Tibial nerve (tissue), 4 donors: ENCODE measurements around the gene LAMB3. TPM values are rescaled to one million over a fixed set of nuclear protein-coding genes. Genes with fewer than 3 reads are reported as not detected.

Experiments used
- DNase-seq, 2 donors: peaks; one replicate each; pipeline ENCODE4 v3.0.0-alpha.2; 2019; ENCODE audit warnings: low spot score in 2 of 2
- H3K27ac ChIP-seq, 4 donors: fragments of 200-600 bp; sonication (generic) in 3 of 4; one replicate each; pipeline ENCODE4 v1.5.1; 2017 to 2019; ENCODE audit warnings: mild to moderate bottlenecking in 1 of 4
- H3K27me3 ChIP-seq, 2 donors: fragments of 200-600 bp; sonication (generic) in 1 of 2; one replicate each; pipeline versions ENCODE4 v1.5.1 to v1.6.0; 2017 to 2019
- H3K36me3 ChIP-seq, 3 donors: fragments of 200-600 bp; sonication (generic); one replicate each; pipeline ENCODE4 v1.5.1; 2018 to 2019
- H3K4me1 ChIP-seq, 4 donors: fragments of 200-600 bp; sonication (generic) in 3 of 4; one replicate each; pipeline ENCODE4 v1.5.1; 2017 to 2019
- H3K4me3 ChIP-seq, 4 donors: fragments of 200-600 bp; sonication (generic) in 3 of 4; one replicate each; pipeline ENCODE4 v1.5.1; 2017 to 2019; ENCODE audit warnings: mild to moderate bottlenecking in 1 of 4, moderate library complexity in 1 of 4
- H3K9me3 ChIP-seq, 4 donors: fragments of 200-600 bp; sonication (generic) in 3 of 4; one replicate each; pipeline ENCODE4 v1.5.1; 2017 to 2019
- EP300 ChIP-seq, 2 donors: sonication (generic); formaldehyde crosslinking; IDR thresholded peaks; one replicate each; pipeline ENCODE4 v1.6.1; 2017; ENCODE audit warnings: antibody characterized with exemption in 2 of 2, mild to moderate bottlenecking in 1 of 2
- POLR2A ChIP-seq, 2 donors: fragments of 450-650 bp; IDR thresholded peaks; one replicate each; pipeline ENCODE4 v1.6.1; 2017; ENCODE audit warnings: antibody characterized with exemption in 2 of 2, mild to moderate bottlenecking in 2 of 2, moderate library complexity in 2 of 2
- WGBS, 2 donors: methylation state at CpG; one replicate each; pipeline ENCODE4 v1.1.5; 2018; 5-methylcytosine and 5-hydroxymethylcytosine counted together
- total RNA-seq, 4 donors: library from RNA; depleted of rRNA; stranded (reverse); fragments of >200 nt; gene quantifications; one replicate each; pipeline ENCODE4 v1.1.0, GENCODE V29; 2016
- TF ChIP-seq, protein P1 (sequence below), 5 experiments: fragments of 200-600 bp in 3 of 5; fragments of 450-650 bp in 2 of 5; sonication (generic) in 3 of 5; IDR thresholded peaks; one replicate each; pipeline ENCODE4 v1.5.1; 2016 to 2019; ENCODE audit warnings: antibody characterized with exemption in 5 of 5, mild to moderate bottlenecking in 3 of 5, moderate library complexity in 2 of 5

The LAMB3 gene
- total RNA-seq, 4 donors from 2014 or later: 2.5 to 22.8 (median 4.2) TPM

DNA sequence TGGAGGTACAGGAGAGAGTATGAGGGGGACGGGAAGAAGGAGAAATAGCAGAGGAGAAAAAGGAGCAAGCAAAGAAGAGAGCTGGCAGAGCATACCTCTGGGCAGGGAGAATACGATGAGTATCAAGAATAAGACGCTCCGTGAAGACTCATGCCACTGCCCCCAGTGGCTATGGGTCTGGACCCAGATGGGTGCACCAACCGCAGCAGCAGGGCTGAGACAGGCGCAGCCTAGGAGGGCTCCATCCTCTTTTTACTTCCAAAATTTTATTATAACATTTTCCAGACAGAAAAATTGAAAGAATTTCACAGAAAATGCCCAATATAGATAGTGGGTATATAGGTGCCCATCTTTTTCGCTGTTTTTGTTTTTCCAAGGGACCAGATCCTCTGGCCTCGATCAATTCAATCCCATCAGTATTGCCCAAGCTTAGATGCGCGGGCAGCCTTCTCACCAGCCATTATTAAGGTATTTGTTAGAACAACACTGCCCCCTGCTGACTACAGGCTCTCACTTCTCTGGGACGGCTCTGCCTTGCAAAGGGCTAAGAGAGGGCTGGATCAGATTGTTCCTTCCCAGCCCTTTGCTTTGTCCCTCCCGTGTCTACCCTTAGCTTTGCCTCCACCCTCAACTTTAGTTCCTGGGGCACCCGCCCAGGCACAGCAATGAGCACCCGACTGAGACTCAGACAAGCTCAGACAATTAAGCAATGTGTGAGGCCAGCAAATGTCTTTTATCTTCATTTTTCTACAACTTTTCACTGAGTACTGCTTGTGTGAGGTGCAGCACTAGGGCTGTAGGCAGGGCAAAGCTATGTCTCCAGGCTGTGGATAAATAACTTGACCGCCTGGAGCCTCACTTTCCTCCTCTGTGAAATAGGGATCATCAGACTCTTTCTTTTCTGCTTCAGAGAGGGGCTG is 86.2 kb downstream of the LAMB3 start:
- H3K27me3 ChIP-seq: peaks cover 0 to 16% of the 10 kb centered on the region in 2 donors
- no peaks in the 10 kb centered on the region for H3K9me3 ChIP-seq
- H3K36me3 ChIP-seq: no peaks in the 10 kb centered on the region
- TF ChIP-seq EP300 (IDR thresholded peaks at IDR 0.05) (no peak), POLR2A (IDR thresholded peaks at IDR 0.05) (no peak)
- TF ChIP-seq, protein P1, sequence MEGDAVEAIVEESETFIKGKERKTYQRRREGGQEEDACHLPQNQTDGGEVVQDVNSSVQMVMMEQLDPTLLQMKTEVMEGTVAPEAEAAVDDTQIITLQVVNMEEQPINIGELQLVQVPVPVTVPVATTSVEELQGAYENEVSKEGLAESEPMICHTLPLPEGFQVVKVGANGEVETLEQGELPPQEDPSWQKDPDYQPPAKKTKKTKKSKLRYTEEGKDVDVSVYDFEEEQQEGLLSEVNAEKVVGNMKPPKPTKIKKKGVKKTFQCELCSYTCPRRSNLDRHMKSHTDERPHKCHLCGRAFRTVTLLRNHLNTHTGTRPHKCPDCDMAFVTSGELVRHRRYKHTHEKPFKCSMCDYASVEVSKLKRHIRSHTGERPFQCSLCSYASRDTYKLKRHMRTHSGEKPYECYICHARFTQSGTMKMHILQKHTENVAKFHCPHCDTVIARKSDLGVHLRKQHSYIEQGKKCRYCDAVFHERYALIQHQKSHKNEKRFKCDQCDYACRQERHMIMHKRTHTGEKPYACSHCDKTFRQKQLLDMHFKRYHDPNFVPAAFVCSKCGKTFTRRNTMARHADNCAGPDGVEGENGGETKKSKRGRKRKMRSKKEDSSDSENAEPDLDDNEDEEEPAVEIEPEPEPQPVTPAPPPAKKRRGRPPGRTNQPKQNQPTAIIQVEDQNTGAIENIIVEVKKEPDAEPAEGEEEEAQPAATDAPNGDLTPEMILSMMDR (IDR thresholded peaks at IDR 0.05): peak; percentile 46 to 61 (median 57)
- peak; percentile 71 to 92 for DNase-seq
- no peak overlapping the region for H3K27ac ChIP-seq
- peaks cover 0 to 4% (median 0%) of the 10 kb centered on the region in 4 donors for H3K4me1 ChIP-seq
- H3K4me3 ChIP-seq: no peak overlapping the region
- WGBS, 2 donors: 40 to 43% methylated on average over 15 of the region's 15 CpGs

Other genes with a start within 250 kb of the LAMB3 start
- 1 to 10 TPM in 1 of 4 donors, under 1 TPM in 1, not detected in 2; 0.21 to 4.9 TPM for gene CAMK1G, start 68.7 kb downstream of the LAMB3 start, total RNA-seq
- gene G0S2, start 23.0 kb upstream of the LAMB3 start, total RNA-seq: 1,000 to 10,000 TPM in 1 of 4 donors, 100 to 1,000 TPM in 2, 10 to 100 TPM in 1; 60.8 to 1,224 (median 333) TPM
- gene HSD11B1, start 52.4 kb upstream of the LAMB3 start, total RNA-seq: 10 to 100 TPM in 3 of 4 donors, 1 to 10 TPM in 1; 7.1 to 92.2 (median 19.7) TPM
- gene TRAF3IP3, start 103.6 kb upstream of the LAMB3 start, total RNA-seq: 1 to 10 TPM in 3 of 4 donors, under 1 TPM in 1; 0.87 to 8.0 (median 2.3) TPM
- 1 to 10 TPM; 1.5 to 3.0 (median 2.2) TPM for gene C1orf74, start 132.1 kb upstream of the LAMB3 start, total RNA-seq
- gene IRF6, start 153.7 kb upstream of the LAMB3 start, total RNA-seq: 1 to 10 TPM in 3 of 4 donors, under 1 TPM in 1; 0.42 to 1.8 (median 1.4) TPM
- 1 to 10 TPM; 5.7 to 7.5 (median 6.8) TPM for gene UTP25, start 175.5 kb upstream of the LAMB3 start, total RNA-seq